SJSA1 (cell line): ENCODE measurements around the gene HECTD1. TPM values are rescaled to one million over a fixed set of nuclear protein-coding genes. Genes with fewer than 3 reads are reported as not detected.
A peak's percentile ranks its signal among the peaks of the same experiment; 100 is the strongest.

Experiments used
- DNase-seq, 2 experiments: peaks; one replicate each; pipeline ENCODE4 v3.0.0-alpha.2; 2015 to 2020; ENCODE audit warnings: low spot score in 2 of 2, low read depth in 1 of 2
- H3K27ac ChIP-seq: fragments of 250-450 bp; sonication (Bioruptor Pico); 2 replicates; pipeline ENCODE4 v1.5.1; 2020; ENCODE audit warnings: mild to moderate bottlenecking, moderate library complexity
- H3K27me3 ChIP-seq: fragments of 250-450 bp; sonication (Bioruptor Pico); replicated peaks from 2 replicates; pipeline ENCODE4 v1.5.1; 2020; ENCODE audit warnings: mild to moderate bottlenecking, moderate library complexity
- H3K36me3 ChIP-seq: fragments of 250-450 bp; sonication (Bioruptor Pico); 2 replicates; pipeline ENCODE4 v1.5.1; 2020; ENCODE audit warnings: mild to moderate bottlenecking
- H3K4me1 ChIP-seq: fragments of 250-450 bp; sonication (Bioruptor Pico); replicated peaks from 2 replicates; pipeline ENCODE4 v1.6.1; 2021; ENCODE audit warnings: mild to moderate bottlenecking
- H3K4me3 ChIP-seq: fragments of 250-450 bp; sonication (Bioruptor Pico); 2 replicates; pipeline ENCODE4 v1.5.1; 2020; ENCODE audit warnings: mild to moderate bottlenecking
- H3K9me3 ChIP-seq: fragments of 250-450 bp; sonication (Bioruptor Pico); replicated peaks from 2 replicates; pipeline ENCODE4 v1.5.1; 2020; ENCODE audit warnings: mild to moderate bottlenecking
- total RNA-seq: library from RNA; depleted of rRNA; stranded (reverse); fragments of >200 nt; shearing (Covaris generic); gene quantifications from 2 replicates; pipeline ENCODE4 v1.2.3, GENCODE V29; 2014

HECTD1 gene
- total RNA-seq, 1 experiment from 2014 or later = 140 TPM

DNA sequence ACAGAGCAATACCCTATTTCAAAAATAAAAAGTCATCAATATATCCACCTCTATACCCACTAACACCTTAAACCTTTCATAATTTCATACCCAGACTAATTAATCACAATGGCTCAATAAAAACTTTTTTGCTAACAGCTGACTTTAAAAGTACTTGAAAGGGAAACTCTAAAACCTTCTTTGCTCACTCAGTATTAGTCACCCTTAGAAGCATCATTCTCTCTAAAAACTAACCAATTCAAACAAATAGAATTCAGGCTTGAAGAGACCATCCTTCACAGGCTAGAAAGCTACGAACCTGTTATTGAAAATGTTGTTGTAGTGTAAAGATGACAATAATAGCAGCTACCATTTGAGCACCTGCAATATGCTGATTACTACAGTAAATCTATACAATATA is 37.2 kb downstream of the HECTD1 start:
- Histone ChIP-seq H3K36me3 (peaks cover 95% of the 10 kb centered on the region), H3K27ac (no peak overlapping the region), H3K4me3 (no peak overlapping the region), H3K4me1 (peaks cover 32% of the 10 kb centered on the region), H3K27me3 (no peaks in the 10 kb centered on the region), H3K9me3 (no peaks in the 10 kb centered on the region)
- DNase-seq = no peak

- Histone ChIP-seq H3K9me3 (no peaks in the 10 kb centered on the region), H3K4me3 (no peak overlapping the region), H3K27ac (no peak overlapping the region), H3K4me1 (peaks cover 35% of the 10 kb centered on the region), H3K27me3 (no peaks in the 10 kb centered on the region), H3K36me3 (peaks cover 95% of the 10 kb centered on the region)
- DNase-seq = no peak
Measured at GRCh38 chr14:31169877-31170276, 37.7 kb downstream of the HECTD1 start.

- Histone ChIP-seq H3K4me1 (peaks cover 35% of the 10 kb centered on the region), H3K27ac (no peak overlapping the region), H3K9me3 (no peaks in the 10 kb centered on the region), H3K36me3 (peaks cover 93% of the 10 kb centered on the region), H3K4me3 (no peak overlapping the region), H3K27me3 (no peaks in the 10 kb centered on the region)
- DNase-seq = no peak
Measured at GRCh38 chr14:31167032-31167431, 40.6 kb downstream of the HECTD1 start.

DNA sequence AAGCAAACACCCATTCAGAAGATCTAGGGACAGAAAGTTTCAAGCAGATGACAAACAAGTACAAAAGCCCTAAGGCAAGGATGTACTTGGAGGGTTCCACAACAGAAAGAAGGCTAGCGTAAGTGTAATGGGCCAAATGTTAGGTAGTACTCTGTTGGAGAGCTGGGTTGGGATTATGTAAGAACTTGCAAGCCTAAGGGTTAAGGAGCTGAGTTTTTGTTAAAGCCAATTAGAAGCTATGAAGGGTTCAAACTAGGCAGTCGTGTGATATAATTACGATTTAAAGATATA is 41.4 kb downstream of the HECTD1 start:
- Histone ChIP-seq H3K4me3 (no peak overlapping the region), H3K9me3 (no peaks in the 10 kb centered on the region), H3K4me1 (peaks cover 31% of the 10 kb centered on the region), H3K27ac (no peak overlapping the region), H3K36me3 (peaks cover 86% of the 10 kb centered on the region), H3K27me3 (no peaks in the 10 kb centered on the region)
- DNase-seq = no peak

GRCh38 chr14:31164115-31164514 is 43.5 kb downstream of the HECTD1 start:
- Histone ChIP-seq H3K4me3 (no peak overlapping the region), H3K27ac (no peak overlapping the region), H3K27me3 (no peaks in the 10 kb centered on the region), H3K9me3 (no peaks in the 10 kb centered on the region), H3K36me3 (peaks cover 69% of the 10 kb centered on the region), H3K4me1 (peaks cover 34% of the 10 kb centered on the region)
- no peak for DNase-seq

GRCh38 chr14:31162910-31163649 is 44.5 kb downstream of the HECTD1 start:
- Histone ChIP-seq H3K27me3 (no peaks in the 10 kb centered on the region), H3K9me3 (no peaks in the 10 kb centered on the region), H3K27ac (no peak overlapping the region), H3K36me3 (peaks cover 69% of the 10 kb centered on the region), H3K4me1 (peaks cover 34% of the 10 kb centered on the region), H3K4me3 (no peak overlapping the region)
- no peak for DNase-seq

DNA sequence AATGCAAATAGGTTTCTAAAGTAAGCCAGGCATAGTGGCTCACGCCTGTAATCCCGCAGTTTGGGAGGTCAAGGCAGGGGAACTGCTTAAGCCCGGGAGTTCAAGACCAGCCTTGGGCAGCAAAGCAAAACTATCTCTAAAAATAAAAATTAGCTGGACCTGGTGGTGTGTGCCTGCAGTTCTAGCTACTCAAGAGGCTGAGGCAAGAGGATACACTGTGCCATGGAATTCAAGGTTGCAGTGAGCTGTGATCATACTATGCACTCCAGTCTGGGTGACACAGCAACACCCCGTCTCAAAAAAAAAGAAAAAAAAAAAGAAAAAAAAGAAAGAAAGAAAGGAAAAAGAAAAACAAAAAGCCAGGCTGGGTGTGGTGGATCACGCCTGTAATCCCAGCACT is 46.3 kb downstream of the HECTD1 start:
- Histone ChIP-seq H3K36me3 (peaks cover 58% of the 10 kb centered on the region), H3K9me3 (no peaks in the 10 kb centered on the region), H3K27me3 (no peaks in the 10 kb centered on the region), H3K4me1 (peaks cover 31% of the 10 kb centered on the region), H3K27ac (no peak overlapping the region), H3K4me3 (no peak overlapping the region)
- no peak for DNase-seq

GRCh38 chr14:31159682-31160296 is 47.8 kb downstream of the HECTD1 start:
- H3K4me3 ChIP-seq = no peak overlapping the region
- H3K27ac ChIP-seq = peak overlapping the region; percentile 52
- peaks cover 52% of the 10 kb centered on the region for H3K36me3 ChIP-seq
- DNase-seq = peak; percentile 54 to 72
- H3K4me1 ChIP-seq = peaks cover 24% of the 10 kb centered on the region
- H3K27me3 ChIP-seq = no peaks in the 10 kb centered on the region
- H3K9me3 ChIP-seq = no peaks in the 10 kb centered on the region

GRCh38 chr14:31154956-31155355 is 52.6 kb downstream of the HECTD1 start:
- no peaks in the 10 kb centered on the region for H3K27me3 ChIP-seq
- H3K9me3 ChIP-seq = no peaks in the 10 kb centered on the region
- DNase-seq = no peak
- H3K36me3 ChIP-seq = peaks cover 51% of the 10 kb centered on the region
- H3K4me1 ChIP-seq = peaks cover 14% of the 10 kb centered on the region
- H3K27ac ChIP-seq = no peak overlapping the region
- H3K4me3 ChIP-seq = no peak overlapping the region

DNA sequence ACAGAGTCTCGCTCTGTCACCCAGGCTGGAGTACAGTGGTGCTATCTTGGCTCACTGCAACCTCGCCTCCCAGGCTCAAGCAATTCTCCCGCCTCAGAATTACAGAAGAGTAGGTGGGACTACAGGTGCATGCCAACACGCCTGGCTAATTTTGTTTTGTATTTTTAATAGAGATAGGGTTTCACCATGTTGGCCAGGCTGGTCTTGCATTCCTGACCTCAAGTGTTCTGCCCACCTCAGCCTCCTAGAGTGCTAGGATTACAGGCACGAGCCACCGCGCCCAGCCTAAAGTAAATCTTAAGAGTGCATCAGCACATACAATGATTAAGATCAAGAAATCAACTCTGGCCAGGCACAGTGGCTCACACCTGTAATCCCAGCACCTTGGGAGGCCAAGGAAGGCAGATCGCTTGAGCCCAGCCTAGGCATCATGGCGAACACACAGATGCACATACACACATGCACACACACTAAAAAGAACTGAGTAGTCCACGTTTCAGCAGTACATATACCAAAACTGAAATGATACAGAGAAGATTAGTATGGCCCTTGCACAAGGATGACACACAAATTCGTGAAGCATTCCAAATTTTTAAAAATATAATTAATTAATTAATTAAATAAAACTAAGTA is 65.0 kb downstream of the HECTD1 start:
- Histone ChIP-seq H3K9me3 (no peaks in the 10 kb centered on the region), H3K4me1 (no peaks in the 10 kb centered on the region), H3K27me3 (0 out of 2 replicates have a peak, but pooled peaks cover 4% of the 10 kb centered on the region), H3K36me3 (peaks cover 78% of the 10 kb centered on the region), H3K27ac (no peak overlapping the region), H3K4me3 (no peak overlapping the region)
- DNase-seq = no peak

GRCh38 chr14:31139301-31139847 is 68.2 kb downstream of the HECTD1 start:
- peaks cover 78% of the 10 kb centered on the region for H3K36me3 ChIP-seq
- 0 out of 2 replicates have a peak, but pooled peaks cover 4% of the 10 kb centered on the region for H3K27me3 ChIP-seq
- DNase-seq = no peak
- no peak overlapping the region for H3K4me3 ChIP-seq
- no peaks in the 10 kb centered on the region for H3K4me1 ChIP-seq
- H3K27ac ChIP-seq = no peak overlapping the region
- no peaks in the 10 kb centered on the region for H3K9me3 ChIP-seq

GRCh38 chr14:31138301-31138700 is 69.3 kb downstream of the HECTD1 start:
- H3K9me3 ChIP-seq = no peaks in the 10 kb centered on the region
- H3K36me3 ChIP-seq = peaks cover 74% of the 10 kb centered on the region
- DNase-seq = no peak
- 0 out of 2 replicates have a peak, but pooled peaks cover 4% of the 10 kb centered on the region for H3K27me3 ChIP-seq
- no peak overlapping the region for H3K4me3 ChIP-seq
- no peak overlapping the region for H3K27ac ChIP-seq
- no peaks in the 10 kb centered on the region for H3K4me1 ChIP-seq

DNA sequence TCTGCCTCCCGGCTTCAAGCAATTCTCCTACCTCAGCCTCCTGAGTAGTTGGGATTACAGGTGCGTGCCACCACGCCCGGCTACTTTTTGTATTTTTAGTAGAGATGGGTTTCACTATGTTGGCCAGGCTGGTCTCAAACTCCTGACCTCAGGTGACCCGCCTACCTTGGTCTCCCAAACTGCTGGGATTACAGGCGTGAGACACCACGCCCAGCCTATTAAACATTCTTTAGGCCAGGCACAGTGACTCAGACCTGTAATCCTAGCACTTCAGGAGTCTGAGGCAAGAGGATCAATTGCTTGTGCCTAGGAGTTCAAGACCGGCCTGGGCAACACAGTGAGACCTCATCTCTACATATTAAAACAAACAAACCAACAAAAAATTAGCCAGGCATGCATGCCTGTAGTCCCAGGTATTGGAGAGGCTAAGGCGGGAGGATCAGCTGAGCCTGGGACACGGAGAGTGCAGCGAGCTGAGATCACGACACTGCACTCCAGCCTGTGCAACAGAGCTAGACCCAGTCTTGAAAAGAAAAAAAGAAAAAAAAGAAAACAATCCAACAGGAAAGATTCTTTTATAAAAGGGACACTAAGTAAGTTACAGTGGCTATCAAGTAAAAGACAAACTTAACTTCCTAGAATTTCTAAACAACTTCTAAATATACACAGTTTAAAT is 70.2 kb downstream of the HECTD1 start:
- no peak overlapping the region for H3K4me3 ChIP-seq
- no peaks in the 10 kb centered on the region for H3K9me3 ChIP-seq
- no peaks in the 10 kb centered on the region for H3K4me1 ChIP-seq
- no peak for DNase-seq
- H3K36me3 ChIP-seq = peaks cover 77% of the 10 kb centered on the region
- H3K27ac ChIP-seq = no peak overlapping the region
- H3K27me3 ChIP-seq = 0 out of 2 replicates have a peak, but pooled peaks cover 4% of the 10 kb centered on the region
